ENCODE measurements around the gene COL5A1. TPM values are rescaled to one million over a fixed set of nuclear protein-coding genes. Genes with fewer than 3 reads are reported as not detected.

COL5A1 gene
- total RNA-seq, 2 donors from 2014 or later = 10.9 to 21.7 TPM

- Histone ChIP-seq H3K27ac (no peak overlapping the region), H3K9me3 (no peaks in the 10 kb centered on the region), H3K9ac (ENCODE audit: low read depth in 2 of 2, low read length in 2 of 2) (no peak overlapping the region), H3K4me1 (no peaks in the 10 kb centered on the region), H3K4me3 (no peak overlapping the region), H3K27me3 (no peaks in the 10 kb centered on the region), H3K36me3 (no peaks in the 10 kb centered on the region)
- no peak for DNase-seq
- no peak for TF ChIP-seq CTCF (IDR thresholded peaks at IDR 0.05)
- intact Hi-C loops (cut with DNase I) = no loop called here
Observed at GRCh38 chr9:134696433-134696832, 54.8 kb downstream of the COL5A1 start.

- no peaks in the 10 kb centered on the region for H3K27me3 ChIP-seq
- H3K9ac ChIP-seq (ENCODE audit: low read depth in 2 of 2, low read length in 2 of 2) = no peak overlapping the region
- no peak overlapping the region for H3K4me3 ChIP-seq
- H3K9me3 ChIP-seq = no peaks in the 10 kb centered on the region
- H3K4me1 ChIP-seq = no peaks in the 10 kb centered on the region
- H3K27ac ChIP-seq = no peak overlapping the region
- H3K36me3 ChIP-seq = no peaks in the 10 kb centered on the region
- intact Hi-C loops (cut with DNase I) = loop anchor here (2.0 kb wide), 1 partner anchor 41 kb away; no protein-coding TSS in a partner anchor
- no peak for TF ChIP-seq CTCF (IDR thresholded peaks at IDR 0.05)
- no peak for DNase-seq
Observed at GRCh38 chr9:134698111-134698510, 56.5 kb downstream of the COL5A1 start.

- Histone ChIP-seq H3K4me3 (no peak overlapping the region), H3K4me1 (no peaks in the 10 kb centered on the region), H3K27ac (no peak overlapping the region), H3K9me3 (no peaks in the 10 kb centered on the region), H3K27me3 (no peaks in the 10 kb centered on the region), H3K36me3 (no peaks in the 10 kb centered on the region), H3K9ac (ENCODE audit: low read depth in 2 of 2, low read length in 2 of 2) (no peak overlapping the region)
- TF ChIP-seq CTCF (IDR thresholded peaks at IDR 0.05) = peak; percentile 85
- intact Hi-C loops (cut with DNase I) = loop anchor here (2.0 kb wide), 1 partner anchor 40 kb away; no protein-coding TSS in a partner anchor
- DNase-seq = peak; percentile 60
Observed at GRCh38 chr9:134698587-134699342, 57.2 kb downstream of the COL5A1 start.

GRCh38 chr9:134699343-134699740, 57.7 kb downstream of the COL5A1 start:
- intact Hi-C loops (cut with DNase I) = loop anchor here (2.0 kb wide), 1 partner anchor 39 kb away; no protein-coding TSS in a partner anchor
- no peak overlapping the region for H3K9ac ChIP-seq (ENCODE audit: low read depth in 2 of 2, low read length in 2 of 2)
- no peak overlapping the region for H3K27ac ChIP-seq
- TF ChIP-seq CTCF (IDR thresholded peaks at IDR 0.05) = no peak
- no peak for DNase-seq
- H3K9me3 ChIP-seq = no peaks in the 10 kb centered on the region
- no peaks in the 10 kb centered on the region for H3K4me1 ChIP-seq
- no peaks in the 10 kb centered on the region for H3K27me3 ChIP-seq
- no peak overlapping the region for H3K4me3 ChIP-seq
- H3K36me3 ChIP-seq = no peaks in the 10 kb centered on the region

- TF ChIP-seq CTCF (IDR thresholded peaks at IDR 0.05) = no peak
Observed at GRCh38 chr9:134700636-134701350, 59.2 kb downstream of the COL5A1 start.

More at GRCh38 chr9:134700636-134701350, 59.2 kb downstream of the COL5A1 start:
- Histone ChIP-seq H3K4me1 (no peaks in the 10 kb centered on the region), H3K27me3 (no peaks in the 10 kb centered on the region), H3K4me3 (no peak overlapping the region), H3K9me3 (no peaks in the 10 kb centered on the region), H3K9ac (ENCODE audit: low read depth in 2 of 2, low read length in 2 of 2) (no peak overlapping the region), H3K36me3 (no peaks in the 10 kb centered on the region), H3K27ac (no peak overlapping the region)
- DNase-seq = no peak
- intact Hi-C loops (cut with DNase I) = no loop called here

All from colonic mucosa (tissue), 4 donors.